PC-9 (cell line): ENCODE results near the gene SERPING1. TPM values are rescaled to one million over a fixed set of nuclear protein-coding genes. Genes with fewer than 3 reads are reported as not detected.

Source experiments
- BruUV-seq: library from RNA; stranded (reverse); fragments of 400-500 nt; replicated peaks from 2 replicates; lab custom pipeline; 2021; lab: Mats Ljungman, UMichigan
- CTCF ChIA-PET: fragments of 300-600 bp; sonication (Branson Sonifier 250); formaldehyde crosslinking; loops from one replicate; lab custom pipeline; 2022; ENCODE audit warnings: antibody characterized with exemption; lab: Charles Lee
- POLR2A ChIA-PET: fragments of 300-600 bp; sonication (Branson Sonifier 250); formaldehyde crosslinking; loops from one replicate; lab custom pipeline; 2022; ENCODE audit warnings: antibody characterized with exemption; ENCODE audit not compliant: unreplicated experiment; lab: Charles Lee
- DNase-seq, 2 experiments: peaks; one replicate each; pipeline versions ENCODE4 v3.0.0 to v3.0.0-alpha.2; 2015 to 2022; ENCODE audit warnings: mixed read lengths in 1 of 2
- H2AFZ ChIP-seq: fragments of 200-600 bp; sonication (generic); 2 replicates; pipeline ENCODE4 v1.8.1; 2017; ENCODE audit warnings: antibody characterized with exemption
- H3F3A ChIP-seq: fragments of 200-600 bp; sonication (generic); 2 replicates; pipeline ENCODE4 v1.8.1; 2017; ENCODE audit warnings: antibody characterized with exemption, mild to moderate bottlenecking, low read depth; ENCODE audit not compliant: insufficient read depth
- H3K27ac ChIP-seq: fragments of 200-600 bp; sonication (generic); 2 replicates; pipeline ENCODE4 v1.6.1; 2016; ENCODE audit warnings: mixed run types
- H3K27me3 ChIP-seq: fragments of 200-600 bp; sonication (generic); 2 replicates; pipeline ENCODE4 v1.6.1; 2016; ENCODE audit warnings: low read depth, mixed run types; ENCODE audit not compliant: insufficient read depth
- H3K36me3 ChIP-seq: fragments of 200-600 bp; sonication (generic); 2 replicates; pipeline ENCODE4 v1.6.1; 2016; ENCODE audit warnings: low read depth, mixed run types
- H3K4me1 ChIP-seq: fragments of 200-600 bp; sonication (generic); replicated peaks from 2 replicates; pipeline ENCODE4 v1.6.1; 2016; ENCODE audit warnings: mixed run types; ENCODE audit not compliant: insufficient read depth
- H3K4me2 ChIP-seq: fragments of 200-600 bp; sonication (generic); 2 replicates; pipeline ENCODE4 v1.6.1; 2017; ENCODE audit warnings: mixed run types
- H3K4me3 ChIP-seq: fragments of 200-600 bp; sonication (generic); 2 replicates; pipeline ENCODE4 v1.6.1; 2016; ENCODE audit warnings: mixed run types
- H3K79me2 ChIP-seq: fragments of 200-600 bp; sonication (generic); 2 replicates; pipeline ENCODE4 v1.6.1; 2017; ENCODE audit warnings: low read depth, mixed run types
- H3K9me2 ChIP-seq: fragments of 200-600 bp; sonication (generic); 2 replicates; pipeline ENCODE4 v1.8.1; 2017; ENCODE audit warnings: mild to moderate bottlenecking; ENCODE audit not compliant: insufficient read depth
- H3K9me3 ChIP-seq: fragments of 200-600 bp; sonication (generic); 2 replicates; pipeline ENCODE4 v1.8.1; 2016; ENCODE audit warnings: low read depth; ENCODE audit not compliant: insufficient read depth
- H4K20me1 ChIP-seq: fragments of 200-600 bp; sonication (generic); 2 replicates; pipeline ENCODE4 v1.8.1; 2017; ENCODE audit not compliant: insufficient read depth
- EZH2 ChIP-seq: fragments of 200-600 bp; sonication (generic); IDR thresholded peaks from 2 replicates; pipeline ENCODE4 v1.8.0; 2017; ENCODE audit warnings: antibody characterized with exemption, low read depth
- intact Hi-C: fragments of 100-400 bp; cut with micrococcal nuclease; formaldehyde crosslinking; loops from one replicate; pipeline ENCODE4 v1.10.0; 2022; ENCODE audit not compliant: unreplicated experiment
- total RNA-seq: library from RNA; stranded (reverse); gene quantifications from 2 replicates; pipeline ENCODE4 v1.2.3, GENCODE V29; 2021
- TF ChIP-seq, protein P1 (sequence below): fragments of 200-600 bp; sonication (generic); conservative IDR thresholded peaks from 2 replicates; pipeline ENCODE4 v1.6.1; 2017; ENCODE audit warnings: mixed run types, antibody characterized with exemption, mild to moderate bottlenecking, moderate library complexity

Gene SERPING1
- total RNA-seq, 1 experiment from 2014 or later: 3.1 TPM

DNA sequence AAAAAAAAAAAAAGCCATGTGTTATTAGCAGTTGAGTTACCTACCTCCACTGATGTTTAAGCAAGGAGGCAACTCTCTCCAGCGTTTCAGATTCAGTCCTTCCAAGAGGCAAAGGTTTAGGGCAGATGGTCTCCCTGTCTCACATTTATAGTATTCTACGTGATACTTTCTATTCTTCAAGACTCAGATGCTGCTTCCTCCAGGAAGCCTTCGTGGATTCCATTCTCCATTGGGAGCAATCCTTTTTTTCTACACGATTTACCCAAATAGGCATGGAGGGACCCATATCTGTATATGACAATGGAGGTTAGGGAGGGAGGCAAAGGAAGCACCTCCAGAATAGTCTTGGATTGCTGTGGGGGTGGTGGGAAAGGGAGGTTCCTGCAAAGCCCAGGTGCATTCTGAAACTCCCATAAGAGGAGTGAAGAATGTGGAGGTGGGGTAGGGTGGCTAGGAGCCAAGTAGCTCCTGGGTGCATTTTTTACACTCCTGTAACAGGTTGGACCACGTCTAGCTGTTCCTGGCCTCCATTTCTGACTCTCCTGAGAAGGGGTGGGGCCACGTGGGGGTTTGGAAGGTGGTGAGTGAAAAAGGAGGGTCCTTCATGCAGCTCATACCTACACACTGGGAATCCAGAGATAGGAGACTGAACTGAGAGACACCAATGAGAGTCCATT, 36.0 kb downstream of the SERPING1 start:
- H3K9me2 ChIP-seq: no peaks in the 10 kb centered on the region
- no peaks in the 10 kb centered on the region for H3K4me1 ChIP-seq
- H4K20me1 ChIP-seq: no peaks in the 10 kb centered on the region
- ChIA-PET POLR2A (interaction anchor here (0.5 to 0.6 kb wide), 3 partner anchors 36 to 102 kb away, joined by 4 to 39 read pairs (median 6); partner anchors contain the start of gene SERPING1), CTCF (no interaction called here)
- intact Hi-C loops: no loop called here
- peak; percentile 50 to 56 for DNase-seq
- H3K9me3 ChIP-seq: no peaks in the 10 kb centered on the region
- no peaks in the 10 kb centered on the region for H3K79me2 ChIP-seq
- H3K4me2 ChIP-seq: no peak overlapping the region
- no peak overlapping the region for H3K27ac ChIP-seq
- no peak overlapping the region for H3K4me3 ChIP-seq
- no TSS peak for BruUV-seq
- no peaks in the 10 kb centered on the region for H3K36me3 ChIP-seq
- H3F3A ChIP-seq: no peaks in the 10 kb centered on the region
- TF ChIP-seq EZH2: no peak
- TF ChIP-seq, protein P1, sequence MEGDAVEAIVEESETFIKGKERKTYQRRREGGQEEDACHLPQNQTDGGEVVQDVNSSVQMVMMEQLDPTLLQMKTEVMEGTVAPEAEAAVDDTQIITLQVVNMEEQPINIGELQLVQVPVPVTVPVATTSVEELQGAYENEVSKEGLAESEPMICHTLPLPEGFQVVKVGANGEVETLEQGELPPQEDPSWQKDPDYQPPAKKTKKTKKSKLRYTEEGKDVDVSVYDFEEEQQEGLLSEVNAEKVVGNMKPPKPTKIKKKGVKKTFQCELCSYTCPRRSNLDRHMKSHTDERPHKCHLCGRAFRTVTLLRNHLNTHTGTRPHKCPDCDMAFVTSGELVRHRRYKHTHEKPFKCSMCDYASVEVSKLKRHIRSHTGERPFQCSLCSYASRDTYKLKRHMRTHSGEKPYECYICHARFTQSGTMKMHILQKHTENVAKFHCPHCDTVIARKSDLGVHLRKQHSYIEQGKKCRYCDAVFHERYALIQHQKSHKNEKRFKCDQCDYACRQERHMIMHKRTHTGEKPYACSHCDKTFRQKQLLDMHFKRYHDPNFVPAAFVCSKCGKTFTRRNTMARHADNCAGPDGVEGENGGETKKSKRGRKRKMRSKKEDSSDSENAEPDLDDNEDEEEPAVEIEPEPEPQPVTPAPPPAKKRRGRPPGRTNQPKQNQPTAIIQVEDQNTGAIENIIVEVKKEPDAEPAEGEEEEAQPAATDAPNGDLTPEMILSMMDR: no peak
- peaks cover 13% of the 10 kb centered on the region; the same call in 1 of the 2 replicates for H3K27me3 ChIP-seq
- no peak overlapping the region for H2AFZ ChIP-seq

DNA sequence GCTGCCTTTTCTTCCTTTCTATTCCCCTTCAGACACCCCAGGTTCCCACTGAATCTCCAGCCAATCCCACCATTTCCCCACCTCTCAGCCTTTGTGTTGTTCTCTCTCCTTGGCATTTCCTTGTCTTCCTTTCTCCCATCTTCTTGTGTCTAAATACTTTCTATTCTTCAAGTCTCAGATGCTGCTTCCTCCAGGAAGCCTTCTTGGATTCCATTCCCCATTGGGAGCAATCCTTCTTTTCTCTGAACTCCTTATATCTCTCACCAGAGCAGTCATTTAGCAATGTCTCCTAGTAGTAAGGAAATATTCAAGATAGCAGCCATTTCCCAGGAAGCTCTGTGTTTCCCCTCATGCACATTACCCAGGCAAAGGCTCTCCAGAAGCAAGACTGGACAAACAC, 36.8 kb downstream of the SERPING1 start:
- POLR2A ChIA-PET: interaction anchor here (0.6 kb wide), 1 partner anchor 44 kb away, joined by 7 read pairs; no protein-coding TSS in a partner anchor
- Histone ChIP-seq H3K4me3 (no peak overlapping the region), H3K9me2 (no peaks in the 10 kb centered on the region), H3K4me1 (no peaks in the 10 kb centered on the region), H3K9me3 (no peaks in the 10 kb centered on the region), H3K27me3 (peaks cover 13% of the 10 kb centered on the region; the same call in 1 of the 2 replicates), H3K27ac (no peak overlapping the region), H3F3A (no peaks in the 10 kb centered on the region), H3K36me3 (no peaks in the 10 kb centered on the region), H2AFZ (no peak overlapping the region), H3K79me2 (no peaks in the 10 kb centered on the region), H3K4me2 (no peak overlapping the region), H4K20me1 (no peaks in the 10 kb centered on the region)
- intact Hi-C loops: no loop called here
- CTCF ChIA-PET: interaction anchor here (0.8 to 1.3 kb wide), 2 partner anchors 10 to 66 kb away, joined by 4 read pairs; no protein-coding TSS in a partner anchor
- no peak for DNase-seq
- no TSS peak for BruUV-seq
- TF ChIP-seq, protein P1: no peak
- no peak for TF ChIP-seq EZH2

DNA sequence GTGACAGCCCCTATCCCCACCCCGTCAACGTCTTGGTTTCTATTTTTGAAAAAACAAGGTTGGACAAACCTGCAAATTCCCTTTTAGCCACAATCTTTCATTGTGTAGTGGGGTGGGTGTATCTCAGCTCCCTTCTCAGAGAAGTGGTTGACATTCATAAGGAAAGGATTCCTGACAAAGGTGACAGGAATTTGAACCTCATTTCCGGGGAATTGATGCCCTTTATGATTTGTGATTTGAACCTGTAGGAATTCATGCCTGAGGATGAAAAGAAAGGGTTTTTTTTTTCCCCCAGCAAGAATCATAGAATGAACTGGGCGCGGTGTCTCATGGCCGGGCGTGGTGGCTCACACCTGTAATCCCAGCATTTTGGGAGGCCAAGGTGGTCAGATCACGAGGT, 37.8 kb downstream of the SERPING1 start:
- no peaks in the 10 kb centered on the region for H3F3A ChIP-seq
- H3K79me2 ChIP-seq: no peaks in the 10 kb centered on the region
- no peaks in the 10 kb centered on the region for H4K20me1 ChIP-seq
- H3K9me3 ChIP-seq: no peaks in the 10 kb centered on the region
- peak in 1 of 2 experiments; percentile 66 for DNase-seq
- POLR2A ChIA-PET: interaction anchor here (0.6 kb wide), 1 partner anchor 9 kb away, joined by 3 read pairs; no protein-coding TSS in a partner anchor
- intact Hi-C loops: no loop called here
- no peaks in the 10 kb centered on the region for H3K36me3 ChIP-seq
- no peaks in the 10 kb centered on the region for H3K4me1 ChIP-seq
- no peak overlapping the region for H3K4me2 ChIP-seq
- H3K9me2 ChIP-seq: no peaks in the 10 kb centered on the region
- BruUV-seq: no TSS peak
- CTCF ChIA-PET: interaction anchor here (1.3 kb wide), 1 partner anchor 67 kb away, joined by 4 read pairs; no protein-coding TSS in a partner anchor
- TF ChIP-seq, protein P1: no peak
- H2AFZ ChIP-seq: no peak overlapping the region
- no peak overlapping the region for H3K27ac ChIP-seq
- peaks cover 13% of the 10 kb centered on the region; the same call in 1 of the 2 replicates for H3K27me3 ChIP-seq
- H3K4me3 ChIP-seq: no peak overlapping the region
